ENCODE measurements around the gene DGKQ. TPM values are rescaled to one million over a fixed set of nuclear protein-coding genes. Genes with fewer than 3 reads are reported as not detected.
A peak's percentile ranks its signal among the peaks of the same experiment; 100 is the strongest.

Gene DGKQ
- total and polyA plus RNA-seq, 9 of the 15 experiments (the other 6 are each of a cell fraction or from before 2014, with no cell fraction given), result 0.17 to 22.0 (median 5.6) TPM

DNA sequence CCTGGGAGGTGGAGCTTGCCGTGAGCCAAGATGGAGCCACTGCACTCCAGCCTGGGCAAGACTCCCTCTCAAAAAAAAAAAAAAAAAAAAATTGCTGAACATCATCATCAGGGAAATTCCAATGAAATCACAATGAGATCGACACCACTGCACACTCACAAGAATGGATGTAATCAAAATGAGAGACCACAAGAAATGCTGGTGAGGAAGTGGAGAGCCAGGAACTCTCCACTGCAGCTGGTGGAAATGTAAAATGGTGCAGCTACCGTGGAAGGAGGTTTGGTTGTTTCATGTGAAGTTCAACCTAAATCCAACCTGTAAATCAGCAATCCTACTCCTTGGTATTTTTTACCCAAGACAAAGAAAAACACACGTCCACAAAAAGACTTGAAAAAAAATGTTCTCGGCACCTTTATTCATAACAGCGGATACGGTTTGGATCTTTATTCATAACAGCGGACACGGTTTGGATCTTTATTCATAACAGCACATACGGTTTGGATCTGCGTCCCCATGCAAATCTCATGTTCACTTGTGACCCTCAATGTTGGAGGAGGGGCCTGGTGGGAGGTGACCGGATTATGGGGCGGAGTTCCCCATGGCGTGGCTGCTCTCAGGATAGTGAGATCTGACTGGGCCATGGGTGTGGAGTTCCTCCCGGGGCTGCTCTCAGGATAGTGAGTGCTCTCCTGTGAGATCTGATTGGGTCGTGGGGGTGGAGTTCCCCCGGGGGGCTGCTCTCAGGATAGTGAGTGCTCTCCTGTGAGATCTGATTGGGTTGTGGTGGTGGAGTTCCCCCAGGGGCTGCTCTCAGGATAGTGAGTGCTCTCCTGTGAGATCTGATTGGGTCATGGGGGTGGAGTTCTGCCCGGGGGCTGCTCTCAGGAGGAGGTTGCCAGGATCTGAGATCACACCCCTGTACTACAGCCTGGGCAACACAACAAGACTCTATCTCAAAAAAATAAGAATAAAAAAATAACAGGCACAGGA is 49.0 kb downstream of the DGKQ start (continued):
- TF ChIP-seq POLR3A (IDR thresholded peaks at IDR 0.05; ENCODE audit: borderline replicate concordance, extremely low read depth, insufficient read depth, insufficient read length) (no peak), HEY1 (CRISPR knock-in tag; IDR thresholded peaks at IDR 0.05; ENCODE audit: borderline replicate concordance) (no peak), PHB2 (IDR thresholded peaks at IDR 0.05; ENCODE audit: low read depth) (no peak), ZNF263 (CRISPR knock-in tag; IDR thresholded peaks at IDR 0.05; ENCODE audit: borderline replicate concordance) (peak; percentile 66; the same call in 1 of the 2 replicates), NFYB (IDR thresholded peaks at IDR 0.05; ENCODE audit: extremely low read depth, insufficient read length) (peak; percentile 37)

DNA sequence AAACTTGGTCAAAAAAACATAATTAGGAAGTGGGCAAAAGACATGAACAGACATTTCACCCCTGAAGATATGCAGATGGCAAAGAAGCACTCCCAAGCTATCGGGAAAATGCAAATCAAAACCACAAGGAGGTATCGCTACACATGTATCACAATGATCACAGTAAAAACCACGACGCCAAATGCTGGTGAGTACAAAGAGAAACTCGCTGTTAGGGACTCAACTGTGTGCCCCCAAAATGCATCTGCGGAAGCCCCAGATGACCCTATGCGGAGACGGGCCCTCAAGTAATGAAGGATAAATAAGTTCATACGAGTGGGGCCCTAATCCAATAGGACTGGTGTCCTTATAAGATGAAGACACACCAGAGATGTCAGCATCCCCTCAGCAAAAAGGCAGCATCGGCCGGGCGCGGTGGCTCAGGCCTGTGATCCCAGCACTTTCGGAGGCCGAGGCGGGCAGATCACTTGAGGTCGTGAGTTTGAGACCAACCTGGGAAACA is 51.5 kb downstream of the DGKQ start:
- Histone ChIP-seq H3K4me2 (ENCODE audit: insufficient read depth, low read length) (no peak overlapping the region), H3K27ac (ENCODE audit: extremely low read depth, low read depth, low read length) (no peak overlapping the region)
- TF ChIP-seq POU5F1 (IDR thresholded peaks at IDR 0.05; ENCODE audit: borderline replicate concordance, low read depth, low read length, partially characterized antibody), result no peak
- no peak for TF ChIP-seq ZNF282 (CRISPR knock-in tag; IDR thresholded peaks at IDR 0.05)
- no peak for TF ChIP-seq NEUROD1 (IDR thresholded peaks at IDR 0.05; ENCODE audit: borderline replicate concordance, low read depth, low read length, partially characterized antibody)
- no peak for TF ChIP-seq CBX1 (IDR thresholded peaks at IDR 0.05; ENCODE audit: low read depth)
- no peak for TF ChIP-seq ZEB2 (IDR thresholded peaks at IDR 0.05)
- TF ChIP-seq, protein P1, sequence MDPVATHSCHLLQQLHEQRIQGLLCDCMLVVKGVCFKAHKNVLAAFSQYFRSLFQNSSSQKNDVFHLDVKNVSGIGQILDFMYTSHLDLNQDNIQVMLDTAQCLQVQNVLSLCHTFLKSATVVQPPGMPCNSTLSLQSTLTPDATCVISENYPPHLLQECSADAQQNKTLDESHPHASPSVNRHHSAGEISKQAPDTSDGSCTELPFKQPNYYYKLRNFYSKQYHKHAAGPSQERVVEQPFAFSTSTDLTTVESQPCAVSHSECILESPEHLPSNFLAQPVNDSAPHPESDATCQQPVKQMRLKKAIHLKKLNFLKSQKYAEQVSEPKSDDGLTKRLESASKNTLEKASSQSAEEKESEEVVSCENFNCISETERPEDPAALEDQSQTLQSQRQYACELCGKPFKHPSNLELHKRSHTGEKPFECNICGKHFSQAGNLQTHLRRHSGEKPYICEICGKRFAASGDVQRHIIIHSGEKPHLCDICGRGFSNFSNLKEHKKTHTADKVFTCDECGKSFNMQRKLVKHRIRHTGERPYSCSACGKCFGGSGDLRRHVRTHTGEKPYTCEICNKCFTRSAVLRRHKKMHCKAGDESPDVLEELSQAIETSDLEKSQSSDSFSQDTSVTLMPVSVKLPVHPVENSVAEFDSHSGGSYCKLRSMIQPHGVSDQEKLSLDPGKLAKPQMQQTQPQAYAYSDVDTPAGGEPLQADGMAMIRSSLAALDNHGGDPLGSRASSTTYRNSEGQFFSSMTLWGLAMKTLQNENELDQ (CRISPR knock-in tag; IDR thresholded peaks at IDR 0.05; ENCODE audit: borderline replicate concordance), result no peak
- TF ChIP-seq, protein P2, sequence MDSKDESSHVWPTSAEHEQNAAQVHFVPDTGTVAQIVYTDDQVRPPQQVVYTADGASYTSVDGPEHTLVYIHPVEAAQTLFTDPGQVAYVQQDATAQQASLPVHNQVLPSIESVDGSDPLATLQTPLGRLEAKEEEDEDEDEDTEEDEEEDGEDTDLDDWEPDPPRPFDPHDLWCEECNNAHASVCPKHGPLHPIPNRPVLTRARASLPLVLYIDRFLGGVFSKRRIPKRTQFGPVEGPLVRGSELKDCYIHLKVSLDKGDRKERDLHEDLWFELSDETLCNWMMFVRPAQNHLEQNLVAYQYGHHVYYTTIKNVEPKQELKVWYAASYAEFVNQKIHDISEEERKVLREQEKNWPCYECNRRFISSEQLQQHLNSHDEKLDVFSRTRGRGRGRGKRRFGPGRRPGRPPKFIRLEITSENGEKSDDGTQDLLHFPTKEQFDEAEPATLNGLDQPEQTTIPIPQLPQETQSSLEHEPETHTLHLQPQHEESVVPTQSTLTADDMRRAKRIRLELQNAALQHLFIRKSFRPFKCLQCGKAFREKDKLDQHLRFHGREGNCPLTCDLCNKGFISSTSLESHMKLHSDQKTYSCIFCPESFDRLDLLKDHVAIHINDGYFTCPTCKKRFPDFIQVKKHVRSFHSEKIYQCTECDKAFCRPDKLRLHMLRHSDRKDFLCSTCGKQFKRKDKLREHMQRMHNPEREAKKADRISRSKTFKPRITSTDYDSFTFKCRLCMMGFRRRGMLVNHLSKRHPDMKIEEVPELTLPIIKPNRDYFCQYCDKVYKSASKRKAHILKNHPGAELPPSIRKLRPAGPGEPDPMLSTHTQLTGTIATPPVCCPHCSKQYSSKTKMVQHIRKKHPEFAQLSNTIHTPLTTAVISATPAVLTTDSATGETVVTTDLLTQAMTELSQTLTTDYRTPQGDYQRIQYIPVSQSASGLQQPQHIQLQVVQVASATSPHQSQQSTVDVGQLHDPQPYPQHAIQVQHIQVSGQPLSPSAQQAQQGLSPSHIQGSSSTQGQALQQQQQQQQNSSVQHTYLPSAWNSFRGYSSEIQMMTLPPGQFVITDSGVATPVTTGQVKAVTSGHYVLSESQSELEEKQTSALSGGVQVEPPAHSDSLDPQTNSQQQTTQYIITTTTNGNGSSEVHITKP (IDR thresholded peaks at IDR 0.05; ENCODE audit: partially characterized antibody), result no peak
- TF ChIP-seq SMAD2 (IDR thresholded peaks at IDR 0.05; ENCODE audit: low read depth, low read length), result no peak

More for the DNA sequence above, 51.5 kb downstream of the DGKQ start:
- intact Hi-C loops (cut with micrococcal nuclease) (no loop called here), in situ Hi-C loops (cut with MboI) (no loop called here)
- DNase-seq (ENCODE audit: extremely low read depth in 1 of 4, low spot score in 3 of 4) (no peak), ATAC-seq (no peak), FAIRE-seq (no peak)
- ChIA-PET POLR2A (interaction anchor here (1.3 to 1.5 kb wide), 2 partner anchors 9 to 24 kb away, joined by 3 to 4 read pairs; no protein-coding TSS in a partner anchor), CTCF (ENCODE audit: low intra/inter-chr PET ratio) (no interaction called here)
- peaks cover 4% of the 10 kb centered on the region; the same call in 1 of the 2 replicates for H3K9me3 ChIP-seq (replicated peaks; ENCODE audit: control insufficient read depth, insufficient read depth, low read depth, low read length)
- H3K9me1 ChIP-seq (ENCODE audit: control insufficient read depth, insufficient read depth, low read length), result no peaks in the 10 kb centered on the region
- peaks cover 14% of the 10 kb centered on the region; the same call in 1 of the 3 replicates for H3K36me3 ChIP-seq (ENCODE audit: control insufficient read depth, insufficient read depth, low read length)
- H3K4me1 ChIP-seq (replicated peaks in 1 of 2; ENCODE audit: control insufficient read depth in 2 of 2, insufficient read depth in 2 of 2, low read length in 2 of 2), result peaks cover 16 to 23% of the 10 kb centered on the region in 2 experiments; a peak in 4 of 5 replicates
- no peak overlapping the region for H3K9ac ChIP-seq (ENCODE audit: insufficient read depth in 1 of 2, low read depth in 2 of 2, low read length in 2 of 2)
- BruUV-seq (replicated peaks), result no TSS peak
- H3K79me2 ChIP-seq (ENCODE audit: control insufficient read depth, insufficient read depth, low read length), result peaks cover 94% of the 10 kb centered on the region
- H2AFZ ChIP-seq (ENCODE audit: low read depth, low read length), result no peak overlapping the region
- H3K27me3 ChIP-seq (ENCODE audit: control insufficient read depth in 2 of 2, insufficient read depth in 2 of 2, low read length in 2 of 2), result no peaks in the 10 kb centered on the region
- no peak overlapping the region for H3K4me3 ChIP-seq
- WGBS (ENCODE audit: insufficient coverage, low coverage, missing lambda C conversion rate), result 88% methylated on average over 17 of the region's 17 CpGs
- peaks cover 23% of the 10 kb centered on the region for H4K20me1 ChIP-seq (replicated peaks; ENCODE audit: control insufficient read depth, insufficient read depth, low read length)
